Loucy (cell line): ENCODE measurements around the gene PIGB.
"Not testable (repeated sequence)": the region's sequence is repeated elsewhere in the genome, so short reads cannot be mapped to it uniquely, and the experiment has no call there.

Experiments
- H2AFZ ChIP-seq: fragments of 200-600 bp; sonication (generic); 2 replicates; pipeline ENCODE4 v1.6.0; 2016; ENCODE audit warnings: antibody characterized with exemption, mild to moderate bottlenecking, low read length, moderate library complexity
- H3F3A ChIP-seq: fragments of 200-600 bp; 2 replicates; pipeline ENCODE4 v1.6.0; 2016; ENCODE audit warnings: antibody characterized with exemption, low read depth, mild to moderate bottlenecking
- H3K27me3 ChIP-seq: fragments of 200-600 bp; sonication (generic); 2 replicates; pipeline ENCODE4 v1.6.1; 2014; ENCODE audit warnings: low read length, mild to moderate bottlenecking; ENCODE audit not compliant: insufficient read depth, poor library complexity, severe bottlenecking
- H3K36me3 ChIP-seq: fragments of 200-600 bp; sonication (generic); 2 replicates; pipeline ENCODE4 v1.6.1; 2016; ENCODE audit warnings: low read length; ENCODE audit not compliant: insufficient read depth
- H3K4me1 ChIP-seq: fragments of 200-600 bp; sonication (generic); 2 replicates; pipeline ENCODE4 v1.5.1; 2014; ENCODE audit warnings: low read length, mild to moderate bottlenecking; ENCODE audit not compliant: insufficient read depth, poor library complexity, severe bottlenecking
- H3K4me2 ChIP-seq: fragments of 200-600 bp; sonication (generic); 2 replicates; pipeline ENCODE4 v1.6.0; 2014; ENCODE audit warnings: antibody characterized with exemption, low read length, low read depth, mild to moderate bottlenecking; ENCODE audit not compliant: poor library complexity, severe bottlenecking
- H3K4me3 ChIP-seq: fragments of 200-600 bp; sonication (generic); 2 replicates; pipeline ENCODE4 v1.5.1; 2014; ENCODE audit warnings: low read length, mild to moderate bottlenecking, mixed read lengths; ENCODE audit not compliant: poor library complexity, severe bottlenecking
- H3K79me2 ChIP-seq: fragments of 200-600 bp; sonication (generic); 2 replicates; pipeline ENCODE4 v1.6.1; 2014; ENCODE audit warnings: low read length; ENCODE audit not compliant: insufficient read depth
- H3K9ac ChIP-seq: fragments of 200-600 bp; sonication (generic); 2 replicates; pipeline ENCODE4 v1.6.0; 2014; ENCODE audit warnings: mild to moderate bottlenecking, low read depth, low read length, moderate library complexity; ENCODE audit not compliant: poor library complexity, severe bottlenecking
- H3K9me2 ChIP-seq: fragments of 200-600 bp; sonication (generic); replicated peaks from 2 replicates; pipeline ENCODE4 v1.6.1; 2016; ENCODE audit warnings: low read depth, low read length, mixed read lengths
- H3K9me3 ChIP-seq: fragments of 200-600 bp; sonication (generic); 2 replicates; pipeline ENCODE4 v1.6.1; 2014; ENCODE audit warnings: mild to moderate bottlenecking, antibody characterized with exemption, low read length, low read depth; ENCODE audit not compliant: insufficient read depth
- H4K20me1 ChIP-seq: fragments of 200-600 bp; sonication (generic); 2 replicates; pipeline ENCODE4 v1.6.0; 2014; ENCODE audit warnings: antibody characterized with exemption, low read length, mild to moderate bottlenecking; ENCODE audit not compliant: insufficient read depth, poor library complexity, severe bottlenecking
- CTCF ChIP-seq: fragments of 200-600 bp; sonication (generic); conservative IDR thresholded peaks from 2 replicates; pipeline ENCODE4 v1.5.1; 2014; ENCODE audit warnings: mild to moderate bottlenecking, antibody characterized with exemption, low read length
- EZH2phosphoT487 ChIP-seq: fragments of 200-600 bp; IDR thresholded peaks from 2 replicates; pipeline ENCODE4 v1.6.1; 2018; ENCODE audit warnings: antibody characterized with exemption, mild to moderate bottlenecking, moderate library complexity, borderline replicate concordance

The PIGB gene

GRCh38 chr15:55282284-55282833 lies 36.7 kb upstream of the PIGB start:
- no peaks in the 10 kb centered on the region for H3K9me3 ChIP-seq
- H3K36me3 ChIP-seq, result no peaks in the 10 kb centered on the region
- H2AFZ ChIP-seq, result no peak overlapping the region
- TF ChIP-seq CTCF, result no peak
- no peak for TF ChIP-seq EZH2phosphoT487
- H3K9me2 ChIP-seq, result no peaks in the 10 kb centered on the region
- H3K4me1 ChIP-seq, result peaks cover 83% of the 10 kb centered on the region
- peaks cover 14% of the 10 kb centered on the region for H3F3A ChIP-seq
- peaks cover 19% of the 10 kb centered on the region for H4K20me1 ChIP-seq
- H3K9ac ChIP-seq, result peak overlapping the region; percentile 69
- no peaks in the 10 kb centered on the region for H3K27me3 ChIP-seq
- peak overlapping the region; percentile 71 for H3K4me3 ChIP-seq
- peaks cover 87% of the 10 kb centered on the region for H3K79me2 ChIP-seq
- peak overlapping the region; percentile 85 for H3K4me2 ChIP-seq

GRCh38 chr15:55283379-55284147 lies 35.5 kb upstream of the PIGB start:
- Histone ChIP-seq H3K4me2 (peak overlapping the region; percentile 85), H3K4me1 (peaks cover 80% of the 10 kb centered on the region), H3K36me3 (no peaks in the 10 kb centered on the region), H3K9me3 (no peaks in the 10 kb centered on the region), H2AFZ (no peak overlapping the region), H3K79me2 (peaks cover 88% of the 10 kb centered on the region), H3K27me3 (no peaks in the 10 kb centered on the region), H3F3A (peaks cover 10% of the 10 kb centered on the region), H3K9me2 (no peaks in the 10 kb centered on the region), H4K20me1 (peaks cover 31% of the 10 kb centered on the region), H3K9ac (peak overlapping the region; percentile 69), H3K4me3 (peak overlapping the region; percentile 71)
- no peak for TF ChIP-seq EZH2phosphoT487
- no peak for TF ChIP-seq CTCF

GRCh38 chr15:55284426-55284825 lies 34.6 kb upstream of the PIGB start:
- no peak overlapping the region for H2AFZ ChIP-seq
- peaks cover 7% of the 10 kb centered on the region for H3F3A ChIP-seq
- no peaks in the 10 kb centered on the region for H3K36me3 ChIP-seq
- H3K9me2 ChIP-seq, result no peaks in the 10 kb centered on the region
- peaks cover 71% of the 10 kb centered on the region for H3K4me1 ChIP-seq
- TF ChIP-seq EZH2phosphoT487 (no peak), CTCF (no peak)
- H3K27me3 ChIP-seq, result no peaks in the 10 kb centered on the region
- peaks cover 88% of the 10 kb centered on the region for H3K79me2 ChIP-seq
- H3K9me3 ChIP-seq, result no peaks in the 10 kb centered on the region
- peak overlapping the region; percentile 85 for H3K4me2 ChIP-seq
- H3K9ac ChIP-seq, result peak overlapping the region; percentile 69
- H4K20me1 ChIP-seq, result peaks cover 36% of the 10 kb centered on the region
- H3K4me3 ChIP-seq, result peak overlapping the region; percentile 71

DNA sequence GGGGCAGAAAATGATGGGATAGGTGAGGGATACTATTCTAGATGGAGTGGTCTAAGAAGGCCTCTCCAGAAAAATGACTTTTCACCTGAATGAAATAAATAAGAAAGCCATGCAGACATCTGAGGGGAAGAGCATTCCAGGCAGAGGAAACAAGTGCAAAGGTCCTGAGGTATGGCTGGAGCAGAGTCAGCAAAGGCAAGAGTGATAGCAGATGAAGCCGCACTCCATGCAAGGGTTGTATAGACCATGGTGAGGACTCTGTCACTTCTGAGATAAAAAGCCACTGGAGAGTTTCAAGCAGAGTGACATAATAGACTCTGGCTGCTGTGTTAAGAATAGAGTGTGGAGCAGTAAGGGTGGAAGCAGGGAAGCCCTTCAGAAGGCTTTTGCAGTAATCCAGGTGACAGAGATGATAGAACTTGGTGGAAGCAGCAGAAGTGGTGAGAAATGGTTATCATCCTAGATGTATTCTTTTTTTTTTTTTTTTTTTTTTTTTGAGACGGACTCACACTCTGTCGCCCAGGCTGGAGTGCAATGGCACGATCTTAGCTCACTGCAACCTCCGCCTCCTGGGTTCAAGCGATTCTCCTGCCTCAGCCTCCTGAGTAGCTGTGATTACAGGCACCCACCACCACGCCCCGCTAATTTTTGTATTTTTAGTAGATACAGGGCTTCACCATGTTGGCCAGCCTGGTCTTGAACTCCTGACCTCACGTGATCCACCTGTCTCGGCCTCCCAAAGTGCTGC lies 32.4 kb upstream of the PIGB start:
- H3K9me2 ChIP-seq, H3K36me3 ChIP-seq, H2AFZ ChIP-seq, H3K27me3 ChIP-seq, H3K9me3 ChIP-seq, H3F3A ChIP-seq: not testable (repeated sequence)
- H3K79me2 ChIP-seq, result peaks cover 87% of the 10 kb centered on the region
- H3K4me1 ChIP-seq, result peaks cover 57% of the 10 kb centered on the region
- peak overlapping the region; percentile 93 for H3K4me3 ChIP-seq
- H4K20me1 ChIP-seq, result peaks cover 32% of the 10 kb centered on the region
- peak overlapping the region; percentile 85 for H3K4me2 ChIP-seq
- peak overlapping the region; percentile 69 for H3K9ac ChIP-seq
